Loucy (cell line): Measurements from ENCODE around the gene RBM6.

Source experiments
- CTCF ChIP-seq: fragments of 200-600 bp; sonication (generic); conservative IDR thresholded peaks from 2 replicates; pipeline ENCODE4 v1.5.1; 2014; ENCODE audit warnings: mild to moderate bottlenecking, antibody characterized with exemption, low read length
- EZH2phosphoT487 ChIP-seq: fragments of 200-600 bp; IDR thresholded peaks from 2 replicates; pipeline ENCODE4 v1.6.1; 2018; ENCODE audit warnings: antibody characterized with exemption, mild to moderate bottlenecking, moderate library complexity, borderline replicate concordance

GRCh38 chr3:50088725-50089608 lies 149.0 kb downstream of the RBM6 start, which contains the start of gene RBM5:
- TF ChIP-seq CTCF = no peak
- no peak for TF ChIP-seq EZH2phosphoT487
